Cardiac septum (tissue), 1 donor: ENCODE measurements around the gene GPR55. TPM values are rescaled to one million over a fixed set of nuclear protein-coding genes. Genes with fewer than 3 reads are reported as not detected.

Experiments
- DNase-seq: peaks from one replicate; pipeline ENCODE4 v3.0.0-alpha.2; 2020; ENCODE audit warnings: low spot score
- intact Hi-C: fragments of 100-400 bp; cut with DNase I; formaldehyde crosslinking; loops from one replicate; pipeline ENCODE4 v1.14.0; 2022
- total RNA-seq: library from RNA; stranded (reverse); fragmentation: NEBNext Ultra II Directional; extraction: Animal tissue kit (Norgen Biotek cat#: 25700); gene quantifications from one replicate; pipeline ENCODE4 v1.2.1, GENCODE V29; 2021
- donor health status: DM: no; HTN: no; CAD: no.

GPR55 gene
- total RNA-seq, 1 donor from 2014 or later, result not detected

DNA sequence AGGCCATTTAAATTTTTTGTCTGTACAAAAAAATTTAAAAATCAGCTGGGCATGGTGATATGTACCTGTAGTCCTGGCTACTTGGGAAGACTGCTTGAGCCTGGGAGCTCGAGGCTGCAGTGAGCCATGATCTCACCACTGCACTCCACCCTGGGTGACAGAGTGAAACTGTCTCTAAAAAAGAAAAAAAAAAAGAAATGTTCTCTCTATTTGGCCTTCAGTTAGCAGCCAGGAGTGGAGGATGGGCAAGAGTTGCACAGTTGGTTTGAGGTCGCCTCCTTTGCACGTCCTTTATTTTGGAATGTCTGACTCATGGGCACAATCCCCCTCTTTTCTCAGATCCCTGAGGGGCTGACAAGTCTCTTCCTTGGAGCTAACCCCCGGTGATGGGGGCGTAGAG lies 34.0 kb downstream of the GPR55 start:
- no peak for DNase-seq
- intact Hi-C loops, result no loop called here

DNA sequence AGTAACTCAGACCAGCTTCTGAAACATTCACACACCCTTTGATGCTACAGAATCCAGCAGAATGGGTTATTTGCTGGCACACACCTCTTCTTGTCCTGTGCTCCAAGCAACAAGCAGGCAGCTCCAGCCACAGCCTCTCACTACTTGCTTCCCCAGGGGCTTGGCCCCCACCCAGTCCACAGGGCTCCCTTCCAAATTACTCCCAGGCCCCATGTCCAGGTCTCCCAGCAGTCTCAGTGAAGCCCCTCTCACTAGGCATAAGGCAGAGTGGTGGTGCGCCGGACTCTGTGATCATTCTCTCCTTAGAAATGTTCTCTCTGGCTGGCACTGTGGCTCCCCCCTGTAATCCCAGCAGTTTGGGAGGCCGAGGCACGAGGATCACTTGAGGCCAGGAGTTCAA lies 34.4 kb downstream of the GPR55 start:
- DNase-seq, result no peak
- intact Hi-C loops, result no loop called here

DNA sequence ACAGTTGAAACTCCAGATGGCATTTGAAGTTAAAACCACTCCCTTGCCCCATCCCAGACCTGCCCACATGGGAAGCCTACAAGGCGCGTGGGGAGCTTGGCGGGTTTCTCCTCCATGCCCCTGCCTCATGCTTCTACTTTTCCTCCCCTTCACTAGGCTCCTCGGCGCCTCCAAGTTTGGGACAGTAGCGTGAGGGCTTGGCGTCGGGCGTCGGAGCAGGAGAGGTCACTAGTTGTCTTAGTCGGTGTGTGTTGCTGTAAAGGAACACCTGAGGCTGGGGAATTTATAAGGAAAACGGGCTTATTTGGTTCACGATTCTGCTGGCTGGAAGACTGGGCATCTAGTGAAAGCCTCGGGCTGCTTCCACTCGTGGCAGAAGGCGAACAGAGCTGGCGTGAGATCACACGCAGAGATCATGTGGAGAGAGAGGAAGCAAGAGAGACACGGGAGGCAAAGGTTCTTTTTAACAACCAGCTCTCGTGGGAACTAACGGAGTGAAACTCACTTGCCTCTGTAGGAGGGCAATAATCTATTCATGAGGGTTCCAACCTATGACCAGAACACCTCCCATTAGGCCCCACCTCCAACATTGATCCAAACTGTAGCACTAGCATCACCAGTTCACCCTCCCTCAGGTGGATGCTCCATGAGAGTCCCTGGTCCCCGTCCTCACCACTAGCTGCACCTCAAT lies 35.0 kb downstream of the GPR55 start:
- DNase-seq, result no peak
- intact Hi-C loops, result no loop called here

DNA sequence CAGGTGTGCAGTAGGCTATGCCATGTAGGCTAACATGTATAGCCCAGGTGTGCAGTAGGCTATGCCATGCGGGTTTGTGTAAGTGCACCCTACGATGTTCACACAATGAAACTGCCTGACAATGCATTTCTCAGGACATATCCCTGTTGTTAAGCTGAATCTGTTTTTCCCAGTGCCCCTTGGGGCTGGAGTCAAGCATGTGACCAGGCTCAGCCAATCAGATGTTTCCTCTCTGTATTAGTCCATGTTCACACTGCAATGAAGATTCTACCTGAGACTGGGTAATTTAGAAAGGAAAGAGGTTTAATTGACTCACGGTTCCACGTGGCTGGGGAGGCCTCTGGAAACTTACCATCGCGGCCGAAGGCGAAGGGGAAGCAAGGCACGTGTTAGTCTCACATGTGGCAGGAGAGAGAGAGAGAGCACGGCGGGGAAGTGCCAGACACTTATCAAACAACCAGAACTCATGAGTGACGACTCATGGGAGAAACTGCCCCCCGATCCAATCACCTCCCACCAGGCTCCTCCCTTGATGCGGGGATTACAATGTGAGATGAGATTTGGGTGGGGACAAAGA lies 36.1 kb downstream of the GPR55 start:
- intact Hi-C loops, result no loop called here
- no peak for DNase-seq

DNA sequence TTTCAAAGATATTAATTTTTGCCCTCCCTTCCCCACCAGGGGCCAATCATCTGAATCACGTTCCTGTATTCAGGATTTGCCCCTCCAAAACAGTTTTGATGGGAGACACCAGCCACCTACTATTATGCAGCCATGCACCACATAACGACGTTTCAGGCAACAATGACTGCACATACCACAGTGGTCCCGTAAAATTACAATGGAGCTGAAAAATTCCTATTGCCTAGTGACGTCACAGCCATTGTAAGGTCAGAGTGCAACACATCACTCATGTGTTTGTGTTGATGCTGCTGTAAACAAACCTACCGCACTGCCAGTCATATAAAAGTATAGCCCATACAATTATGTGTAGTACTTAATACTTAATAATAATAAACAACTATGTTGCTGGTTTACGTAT lies 37.7 kb downstream of the GPR55 start:
- intact Hi-C loops, result no loop called here
- no peak for DNase-seq

DNA sequence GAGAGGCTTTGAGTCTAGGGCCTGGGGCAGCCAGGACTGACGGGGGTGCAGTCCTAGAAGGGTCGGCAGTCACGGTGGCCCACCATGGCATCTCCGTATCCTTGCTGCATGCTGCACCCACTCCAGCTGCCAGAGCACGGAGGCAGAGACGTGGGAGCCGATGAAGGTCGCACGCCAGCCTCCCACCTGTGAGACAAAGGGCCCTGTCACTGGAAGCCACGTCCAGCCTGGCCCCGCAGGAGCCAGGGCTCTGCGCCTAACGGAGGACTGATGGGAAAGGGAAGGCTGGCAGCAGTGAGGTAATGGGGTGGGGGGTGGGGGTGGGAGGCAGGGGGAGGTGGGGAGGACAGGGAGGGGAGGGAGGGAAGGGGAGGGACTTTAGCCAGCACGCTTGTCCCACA lies 38.4 kb downstream of the GPR55 start:
- no peak for DNase-seq
- intact Hi-C loops, result no loop called here

DNA sequence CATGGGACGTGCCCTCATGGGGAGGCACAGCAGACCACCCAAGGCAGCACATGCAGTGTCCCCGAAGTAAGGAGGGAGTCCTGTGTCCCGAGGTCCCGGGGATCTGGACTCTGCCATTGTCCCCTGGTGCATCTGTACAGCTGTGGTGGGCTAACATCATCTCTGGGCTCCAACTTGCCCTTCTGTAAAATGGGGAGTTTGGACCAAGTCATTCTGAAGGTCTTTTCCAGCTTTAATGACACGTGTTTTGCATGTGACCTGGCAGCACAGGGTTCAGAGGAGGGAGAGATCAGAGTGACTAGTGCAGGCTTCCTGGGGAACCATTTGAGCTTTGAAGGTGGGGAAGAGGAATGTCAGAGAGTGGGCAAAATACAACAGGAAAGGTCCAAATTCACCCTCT lies 38.8 kb downstream of the GPR55 start:
- intact Hi-C loops, result no loop called here
- no peak for DNase-seq

DNA sequence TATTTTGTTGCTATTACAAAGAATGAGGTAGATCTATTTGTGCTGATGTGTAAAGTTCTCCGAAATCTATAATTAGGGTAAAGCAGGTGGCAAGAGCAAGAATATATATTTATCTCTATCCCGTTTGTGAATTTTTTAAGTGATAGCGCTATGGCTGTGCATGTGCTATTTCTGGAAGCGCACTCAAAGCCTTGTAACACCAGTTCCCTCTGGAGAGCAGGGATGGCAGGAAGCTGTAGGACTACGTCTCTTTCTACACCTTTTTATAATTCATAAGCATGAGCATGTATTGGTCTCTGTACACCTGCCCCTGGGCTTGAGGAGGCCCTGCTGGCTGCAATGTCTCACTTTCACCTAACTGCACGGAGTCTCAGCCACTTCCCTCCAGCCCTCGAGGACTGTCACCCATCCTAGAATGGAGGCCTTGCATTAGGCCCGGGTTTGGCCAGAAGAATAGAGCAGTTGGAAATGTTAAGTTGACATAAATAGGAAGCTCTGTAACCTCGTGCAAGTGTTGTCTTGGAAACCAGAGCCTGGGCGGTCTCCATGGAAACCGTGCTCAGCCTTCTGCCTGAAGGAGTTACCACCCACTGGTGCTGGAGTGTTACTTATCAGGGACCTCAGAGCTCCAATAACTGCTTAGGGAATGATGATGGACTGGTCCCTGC lies 39.4 kb downstream of the GPR55 start:
- no peak for DNase-seq
- intact Hi-C loops, result no loop called here

DNA sequence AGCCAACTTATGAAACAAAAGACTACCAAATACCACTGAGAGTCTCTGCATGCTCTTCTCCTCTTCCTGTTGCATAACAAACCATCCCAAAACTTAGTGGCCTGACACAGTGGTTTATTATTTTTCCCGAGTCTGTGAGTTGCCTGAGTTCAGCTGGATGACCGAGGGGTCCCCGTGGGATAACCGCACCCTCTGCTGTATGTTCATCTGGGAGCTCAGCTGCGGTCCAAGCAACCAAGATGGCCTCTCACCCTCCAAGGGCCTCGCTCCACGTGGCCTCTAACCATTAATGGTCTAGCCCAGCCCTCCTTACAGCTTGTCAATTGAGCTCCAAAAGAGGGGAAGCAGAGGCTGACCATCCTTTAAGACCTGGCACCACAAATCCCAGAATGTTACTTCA lies 43.2 kb downstream of the GPR55 start:
- DNase-seq, result peak; percentile 39
- intact Hi-C loops, result no loop called here

DNA sequence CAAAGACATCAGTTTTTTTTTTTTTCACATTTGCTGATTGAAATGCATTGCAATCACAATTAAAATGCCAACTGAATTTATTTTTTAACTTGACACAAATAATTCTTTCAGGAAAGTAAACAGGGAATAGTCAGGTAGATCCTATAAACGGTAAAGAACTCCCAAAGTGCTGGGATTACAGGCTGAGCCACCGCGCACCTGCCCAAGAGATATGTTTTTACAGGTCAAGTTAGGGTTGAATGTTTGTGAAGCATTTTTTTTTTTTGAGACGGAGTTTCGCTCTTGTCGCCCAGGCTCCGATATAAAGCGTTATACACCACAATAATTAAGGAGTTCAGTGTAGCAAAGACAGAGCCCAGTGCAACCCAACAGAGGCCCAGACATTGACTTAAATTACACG lies 45.2 kb downstream of the GPR55 start:
- no peak for DNase-seq
- intact Hi-C loops, result no loop called here

DNA sequence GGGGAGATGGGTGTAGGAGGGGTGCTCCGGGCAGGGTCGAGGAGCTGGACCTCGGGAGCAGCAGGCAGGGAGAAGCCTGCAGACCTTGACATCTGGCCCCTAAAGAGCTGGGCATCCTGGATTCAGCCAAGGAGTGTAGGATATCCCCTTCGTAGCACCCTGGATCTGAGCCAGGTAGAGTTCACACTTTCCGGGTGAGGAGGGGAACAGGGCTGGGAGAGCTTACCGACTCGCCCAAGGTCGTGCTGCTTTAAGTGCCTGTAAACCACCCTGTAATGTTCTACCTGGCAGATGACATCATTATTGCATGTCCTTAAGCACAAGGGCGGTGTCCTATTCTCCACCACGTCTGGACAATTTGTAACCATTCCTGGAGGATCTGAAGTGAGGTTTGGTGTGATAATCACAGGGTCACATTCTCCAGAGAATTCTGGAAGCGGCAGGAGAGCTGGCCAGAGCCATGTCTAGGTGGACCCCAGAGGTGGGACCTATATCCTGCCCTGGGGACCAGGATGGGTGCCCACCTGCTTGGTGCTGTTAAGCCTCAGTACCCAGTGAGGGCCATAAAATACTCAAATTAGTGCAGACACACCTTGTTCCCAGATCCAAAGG lies 45.7 kb downstream of the GPR55 start:
- peak; percentile 53 for DNase-seq
- intact Hi-C loops, result no loop called here

DNA sequence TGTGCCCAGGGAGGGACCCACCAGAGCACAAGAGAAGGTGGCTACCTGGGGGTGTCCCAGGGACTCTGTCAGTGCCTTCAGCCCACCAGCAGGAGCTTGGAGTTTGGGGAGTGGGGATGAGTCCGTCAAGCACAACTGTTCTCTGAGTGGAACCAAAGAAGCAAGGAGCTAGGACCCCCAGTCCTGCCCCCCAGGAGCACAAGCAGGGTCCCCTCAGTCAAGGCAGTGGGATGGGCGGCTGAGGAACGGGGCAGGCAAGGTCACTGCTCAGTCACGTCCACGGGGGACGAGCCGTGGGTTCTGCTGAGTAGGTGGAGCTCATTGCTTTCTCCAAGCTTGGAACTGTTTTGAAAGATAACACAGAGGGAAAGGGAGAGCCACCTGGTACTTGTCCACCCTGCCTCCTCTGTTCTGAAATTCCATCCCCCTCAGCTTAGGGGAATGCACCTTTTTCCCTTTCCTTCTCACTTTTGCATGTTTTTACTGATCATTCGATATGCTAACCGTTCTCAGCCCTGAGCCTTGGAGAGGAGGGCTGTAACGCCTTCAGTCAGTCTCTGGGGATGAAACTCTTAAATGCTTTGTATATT lies 46.3 kb downstream of the GPR55 start:
- peak; percentile 50 for DNase-seq
- intact Hi-C loops, result no loop called here

DNA sequence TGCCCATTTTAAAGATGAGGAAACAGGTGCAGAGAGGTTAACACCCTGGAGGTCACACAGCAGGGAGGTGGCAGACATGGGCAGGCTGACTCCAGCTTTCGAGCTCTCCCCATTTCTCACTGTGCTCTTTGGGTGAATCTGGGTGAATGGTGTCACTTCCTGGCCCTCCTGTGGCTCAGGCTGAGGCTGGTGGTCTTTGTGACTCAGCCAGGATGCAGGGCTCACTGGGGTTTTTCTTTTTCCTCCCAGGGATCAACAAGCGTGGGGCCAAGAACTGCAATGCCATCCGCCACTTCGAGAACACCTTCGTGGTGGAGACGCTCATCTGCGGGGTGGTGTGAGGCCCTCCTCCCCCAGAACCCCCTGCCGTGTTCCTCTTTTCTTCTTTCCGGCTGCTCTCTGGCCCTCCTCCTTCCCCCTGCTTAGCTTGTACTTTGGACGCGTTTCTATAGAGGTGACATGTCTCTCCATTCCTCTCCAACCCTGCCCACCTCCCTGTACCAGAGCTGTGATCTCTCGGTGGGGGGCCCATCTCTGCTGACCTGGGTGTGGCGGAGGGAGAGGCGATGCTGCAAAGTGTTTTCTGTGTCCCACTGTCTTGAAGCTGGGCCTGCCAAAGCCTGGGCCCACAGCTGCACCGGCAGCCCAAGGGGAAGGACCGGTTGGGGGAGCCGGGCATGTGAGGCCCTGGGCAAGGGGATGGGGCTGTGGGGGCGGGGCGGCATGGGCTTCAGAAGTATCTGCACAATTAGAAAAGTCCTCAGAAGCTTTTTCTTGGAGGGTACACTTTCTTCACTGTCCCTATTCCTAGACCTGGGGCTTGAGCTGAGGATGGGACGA lies 47.1 kb downstream of the GPR55 start:
- DNase-seq, result peak; percentile 63
- intact Hi-C loops, result no loop called here

DNA sequence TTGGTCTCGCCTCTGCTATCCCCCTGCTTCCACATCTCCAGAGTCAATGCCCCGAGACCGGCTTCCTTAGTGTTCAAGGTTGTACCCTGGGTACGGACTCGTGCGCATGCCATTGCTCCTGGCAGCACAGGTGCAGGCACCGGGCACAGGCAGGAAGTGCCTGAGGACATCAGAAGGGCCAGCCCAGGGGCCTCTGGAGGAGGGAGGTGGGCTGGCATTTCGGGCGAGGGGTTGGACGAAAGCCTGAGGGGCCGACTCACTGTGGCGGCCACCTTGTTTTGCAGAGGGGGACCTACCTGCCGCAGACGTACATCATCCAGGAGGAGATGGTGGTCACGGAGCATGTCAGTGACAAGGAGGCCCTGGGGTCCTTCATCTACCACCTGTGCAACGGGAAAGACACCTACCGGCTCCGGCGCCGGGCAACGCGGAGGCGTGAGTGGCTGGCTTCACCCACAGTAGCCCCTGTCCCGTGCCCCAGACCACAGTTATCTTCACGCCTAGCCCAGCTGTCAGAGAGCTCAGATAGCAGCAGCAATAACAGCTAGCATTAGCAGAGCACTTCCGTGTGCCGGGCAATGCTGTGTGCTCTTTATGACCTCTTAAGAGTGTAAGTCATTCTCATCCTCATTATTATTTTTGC lies 47.8 kb downstream of the GPR55 start:
- intact Hi-C loops, result no loop called here
- DNase-seq, result peak; percentile 61

DNA sequence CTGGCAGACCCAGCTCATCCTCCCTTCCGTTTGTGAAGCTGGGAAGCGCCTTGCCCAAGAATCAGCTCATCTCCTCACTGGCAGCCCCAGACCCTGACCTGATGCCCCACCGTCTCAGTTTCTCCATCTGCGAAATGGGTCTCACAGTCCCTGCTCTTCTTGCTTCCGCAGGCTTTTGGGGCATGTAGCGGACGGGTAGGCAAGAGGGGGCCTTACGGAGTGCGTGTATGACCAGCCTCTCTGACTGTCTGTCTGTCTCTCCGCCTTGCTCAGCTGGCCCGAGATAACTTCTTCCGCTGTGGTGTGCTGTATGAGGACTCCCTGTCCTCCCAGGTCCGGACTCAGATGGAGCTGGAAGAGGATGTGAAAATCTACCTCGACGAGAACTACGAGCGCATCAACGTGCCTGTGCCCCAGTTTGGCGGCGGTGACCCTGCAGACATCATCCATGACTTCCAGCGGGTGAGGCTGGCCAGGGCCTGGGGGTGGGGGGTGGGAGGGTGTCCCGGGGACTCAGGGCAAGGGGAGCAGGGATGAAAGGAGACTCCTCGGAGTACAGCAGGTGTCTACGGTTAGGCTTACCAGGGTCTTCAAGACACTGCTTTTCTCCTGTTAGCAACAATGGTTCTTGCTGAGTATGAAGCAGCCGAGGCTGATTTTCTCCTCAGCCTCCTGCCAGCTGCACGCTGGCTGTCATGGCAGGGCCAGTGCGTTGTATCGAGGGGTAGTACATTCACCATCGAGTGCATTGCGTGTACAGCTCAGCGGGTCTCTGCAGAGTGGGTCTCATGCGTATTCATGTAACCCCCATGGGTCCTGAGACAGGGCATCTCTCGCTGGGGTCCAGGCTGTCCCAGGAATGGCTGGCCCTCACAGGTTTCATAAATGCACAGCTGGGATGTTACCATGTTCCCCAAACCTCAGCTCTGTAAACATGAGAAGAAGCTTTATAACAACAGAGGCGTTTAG lies 49.4 kb downstream of the GPR55 start:
- intact Hi-C loops, result no loop called here
- no peak for DNase-seq

DNA sequence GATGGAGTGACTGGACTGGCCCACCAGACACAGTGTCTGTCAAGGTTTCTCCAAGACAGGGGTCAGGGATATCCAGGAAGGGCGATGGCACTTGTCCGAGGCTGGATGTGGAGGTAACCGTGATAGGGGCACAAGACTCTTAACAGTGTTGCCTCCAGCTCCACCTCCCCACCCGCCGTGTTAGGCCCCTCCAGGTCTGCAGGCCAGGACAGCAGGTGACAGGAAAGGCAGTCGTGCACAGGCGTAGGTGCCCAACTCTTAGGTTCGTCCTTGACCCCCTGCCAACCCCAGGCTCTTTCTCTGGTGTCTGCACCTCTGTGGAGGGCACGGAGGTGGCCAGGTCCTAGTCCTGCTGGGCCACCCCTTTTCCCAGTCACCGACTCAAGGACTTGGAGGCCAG lies 50.2 kb downstream of the GPR55 start:
- intact Hi-C loops, result no loop called here
- no peak for DNase-seq

DNA sequence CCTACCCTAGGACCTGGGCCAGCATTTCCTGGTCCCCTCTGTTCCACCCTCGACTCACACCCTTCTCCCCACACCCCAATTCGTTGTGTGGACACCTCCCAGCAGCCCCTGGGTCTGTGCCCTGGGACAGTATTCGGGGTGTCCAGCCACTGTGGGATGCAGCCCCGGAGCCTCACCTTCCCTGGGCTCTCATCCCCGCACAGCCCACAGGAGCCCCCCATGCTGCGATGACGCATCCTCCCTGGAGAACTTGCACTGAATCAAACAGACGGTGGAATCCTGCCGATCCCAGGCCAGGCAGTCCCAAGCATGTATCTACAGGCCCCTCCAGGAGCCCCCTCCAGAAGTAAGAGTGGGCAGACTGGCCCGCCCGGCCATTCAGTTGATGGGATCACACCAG lies 50.6 kb downstream of the GPR55 start:
- no peak for DNase-seq
- intact Hi-C loops, result no loop called here
